Smooth muscle cell (in vitro differentiated cells): ENCODE measurements around the gene GAA. TPM values are rescaled to one million over a fixed set of nuclear protein-coding genes. Genes with fewer than 3 reads are reported as not detected.

Experiments used
- DNase-seq: peaks from one replicate; lab custom pipeline; 2025; ENCODE audit not compliant: unreplicated experiment; lab: John Stamatoyannopoulos, UW
- H2AFZ ChIP-seq: fragments of 200-600 bp; sonication (generic); 2 replicates; pipeline ENCODE4 v1.6.0; 2016; ENCODE audit warnings: antibody characterized with exemption, low read depth, mild to moderate bottlenecking
- H3F3A ChIP-seq: fragments of 200-600 bp; sonication (generic); 2 replicates; pipeline ENCODE4 v1.6.0; 2017; ENCODE audit warnings: antibody characterized with exemption, low read depth
- H3K27ac ChIP-seq: fragments of 200-600 bp; sonication (generic); 2 replicates; pipeline ENCODE4 v1.5.1; 2016; ENCODE audit warnings: low read depth, mild to moderate bottlenecking
- H3K27me3 ChIP-seq: fragments of 200-600 bp; sonication (generic); 2 replicates; pipeline ENCODE4 v1.6.1; 2016; ENCODE audit warnings: low read depth, mild to moderate bottlenecking
- H3K36me3 ChIP-seq: fragments of 200-600 bp; sonication (generic); 2 replicates; pipeline ENCODE4 v1.5.1; 2016; ENCODE audit warnings: low read depth
- H3K4me1 ChIP-seq: fragments of 200-600 bp; sonication (generic); 2 replicates; pipeline ENCODE4 v1.5.1; 2016; ENCODE audit warnings: low read depth
- H3K4me2 ChIP-seq: fragments of 200-600 bp; sonication (generic); 2 replicates; pipeline ENCODE4 v1.6.0; 2016; ENCODE audit warnings: mild to moderate bottlenecking
- H3K4me3 ChIP-seq: fragments of 200-600 bp; sonication (generic); 2 replicates; pipeline ENCODE4 v1.5.1; 2016; ENCODE audit warnings: mild to moderate bottlenecking
- H3K79me2 ChIP-seq: fragments of 200-600 bp; sonication (generic); 2 replicates; pipeline ENCODE4 v1.6.0; 2016; ENCODE audit warnings: low read depth, mild to moderate bottlenecking
- H3K9ac ChIP-seq: fragments of 200-600 bp; sonication (generic); 2 replicates; pipeline ENCODE4 v1.6.0; 2016; ENCODE audit warnings: low read depth
- H3K9me3 ChIP-seq: fragments of 200-600 bp; sonication (generic); replicated peaks from 2 replicates; pipeline ENCODE4 v1.5.1; 2016; ENCODE audit warnings: low read depth
- H4K20me1 ChIP-seq: fragments of 200-600 bp; sonication (generic); 2 replicates; pipeline ENCODE4 v1.6.0; 2016; ENCODE audit warnings: low read depth
- WGBS: methylation state at CpG from one replicate; pipeline ENCODE4 v1.1.7; 2016; ENCODE audit warnings: low lambda C conversion rate; 5-methylcytosine and 5-hydroxymethylcytosine counted together
- polyA plus RNA-seq: library from polyadenylated mRNA; unstranded; fragments of >200 nt; fragmentation: Nextera tagmentation; extraction: Ambion mirVana; gene quantifications from 2 replicates; pipeline ENCODE4 v1.2.1, GENCODE V29; 2016
- total RNA-seq: library from RNA; depleted of rRNA; stranded (reverse); fragments of >200 nt; gene quantifications from 2 replicates; pipeline ENCODE4 v1.2.3, GENCODE V29; 2014
- TF ChIP-seq, protein P1 (sequence below): fragments of 200-600 bp; sonication (generic); IDR thresholded peaks from 2 replicates; pipeline ENCODE4 v1.5.1; 2017; ENCODE audit warnings: borderline replicate concordance, mild to moderate bottlenecking, antibody characterized with exemption; ENCODE audit not compliant: insufficient read depth, poor library complexity, severe bottlenecking

The GAA gene
- total and polyA plus RNA-seq, 2 experiments from 2014 or later = 36.6 to 53.6 TPM

DNA sequence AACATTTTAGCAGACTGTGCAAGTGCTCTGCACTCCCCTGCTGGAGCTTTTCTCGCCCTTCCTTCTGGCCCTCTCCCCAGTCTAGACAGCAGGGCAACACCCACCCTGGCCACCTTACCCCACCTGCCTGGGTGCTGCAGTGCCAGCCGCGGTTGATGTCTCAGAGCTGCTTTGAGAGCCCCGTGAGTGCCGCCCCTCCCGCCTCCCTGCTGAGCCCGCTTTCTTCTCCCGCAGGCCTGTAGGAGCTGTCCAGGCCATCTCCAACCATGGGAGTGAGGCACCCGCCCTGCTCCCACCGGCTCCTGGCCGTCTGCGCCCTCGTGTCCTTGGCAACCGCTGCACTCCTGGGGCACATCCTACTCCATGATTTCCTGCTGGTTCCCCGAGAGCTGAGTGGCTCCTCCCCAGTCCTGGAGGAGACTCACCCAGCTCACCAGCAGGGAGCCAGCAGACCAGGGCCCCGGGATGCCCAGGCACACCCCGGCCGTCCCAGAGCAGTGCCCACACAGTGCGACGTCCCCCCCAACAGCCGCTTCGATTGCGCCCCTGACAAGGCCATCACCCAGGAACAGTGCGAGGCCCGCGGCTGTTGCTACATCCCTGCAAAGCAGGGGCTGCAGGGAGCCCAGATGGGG lies 3.1 kb downstream of the GAA start:
- Histone ChIP-seq H3K79me2 (no peaks in the 10 kb centered on the region), H3K4me1 (peaks cover 5% of the 10 kb centered on the region), H3K9ac (no peak overlapping the region), H3K4me3 (no peak overlapping the region), H3K27ac (no peak overlapping the region), H3K36me3 (no peaks in the 10 kb centered on the region), H3K9me3 (no peaks in the 10 kb centered on the region), H3F3A (no peaks in the 10 kb centered on the region), H2AFZ (no peak overlapping the region), H3K27me3 (no peaks in the 10 kb centered on the region), H4K20me1 (no peaks in the 10 kb centered on the region), H3K4me2 (no peak overlapping the region)
- WGBS = 82% methylated on average over 26 of the region's 26 CpGs
- TF ChIP-seq, protein P1, sequence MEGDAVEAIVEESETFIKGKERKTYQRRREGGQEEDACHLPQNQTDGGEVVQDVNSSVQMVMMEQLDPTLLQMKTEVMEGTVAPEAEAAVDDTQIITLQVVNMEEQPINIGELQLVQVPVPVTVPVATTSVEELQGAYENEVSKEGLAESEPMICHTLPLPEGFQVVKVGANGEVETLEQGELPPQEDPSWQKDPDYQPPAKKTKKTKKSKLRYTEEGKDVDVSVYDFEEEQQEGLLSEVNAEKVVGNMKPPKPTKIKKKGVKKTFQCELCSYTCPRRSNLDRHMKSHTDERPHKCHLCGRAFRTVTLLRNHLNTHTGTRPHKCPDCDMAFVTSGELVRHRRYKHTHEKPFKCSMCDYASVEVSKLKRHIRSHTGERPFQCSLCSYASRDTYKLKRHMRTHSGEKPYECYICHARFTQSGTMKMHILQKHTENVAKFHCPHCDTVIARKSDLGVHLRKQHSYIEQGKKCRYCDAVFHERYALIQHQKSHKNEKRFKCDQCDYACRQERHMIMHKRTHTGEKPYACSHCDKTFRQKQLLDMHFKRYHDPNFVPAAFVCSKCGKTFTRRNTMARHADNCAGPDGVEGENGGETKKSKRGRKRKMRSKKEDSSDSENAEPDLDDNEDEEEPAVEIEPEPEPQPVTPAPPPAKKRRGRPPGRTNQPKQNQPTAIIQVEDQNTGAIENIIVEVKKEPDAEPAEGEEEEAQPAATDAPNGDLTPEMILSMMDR = no peak
- no peak for DNase-seq

- TF ChIP-seq, protein P1 = no peak
- H3K79me2 ChIP-seq = no peaks in the 10 kb centered on the region
- H3K36me3 ChIP-seq = no peaks in the 10 kb centered on the region
- DNase-seq = no peak
- no peak overlapping the region for H3K9ac ChIP-seq
- 94% methylated on average over 17 of the region's 18 CpGs for WGBS
- no peaks in the 10 kb centered on the region for H3K27me3 ChIP-seq
- H3K4me2 ChIP-seq = no peak overlapping the region
- no peaks in the 10 kb centered on the region for H4K20me1 ChIP-seq
- no peaks in the 10 kb centered on the region for H3F3A ChIP-seq
- peaks cover 5% of the 10 kb centered on the region for H3K4me1 ChIP-seq
- H3K4me3 ChIP-seq = no peak overlapping the region
- no peak overlapping the region for H2AFZ ChIP-seq
- H3K27ac ChIP-seq = no peak overlapping the region
- H3K9me3 ChIP-seq = no peaks in the 10 kb centered on the region
Measured at GRCh38 chr17:80104956-80105375, 3.6 kb downstream of the GAA start.

DNA sequence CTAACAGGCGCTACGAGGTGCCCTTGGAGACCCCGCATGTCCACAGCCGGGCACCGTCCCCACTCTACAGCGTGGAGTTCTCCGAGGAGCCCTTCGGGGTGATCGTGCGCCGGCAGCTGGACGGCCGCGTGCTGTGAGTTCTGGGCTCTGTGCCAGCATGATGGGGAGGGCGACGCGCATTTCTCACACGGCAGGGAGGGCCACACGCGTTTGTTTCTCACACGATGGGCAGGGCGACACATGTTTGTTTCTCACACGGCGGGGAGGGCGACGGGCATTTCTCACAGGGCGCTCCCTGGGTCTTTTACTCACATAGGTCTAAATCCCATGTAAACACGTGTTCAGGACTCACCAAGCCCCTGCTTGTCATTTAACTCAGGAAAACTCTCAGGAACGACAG lies 4.4 kb downstream of the GAA start:
- H3K27me3 ChIP-seq = no peaks in the 10 kb centered on the region
- DNase-seq = no peak
- TF ChIP-seq, protein P1 = no peak
- H4K20me1 ChIP-seq = no peaks in the 10 kb centered on the region
- no peaks in the 10 kb centered on the region for H3K9me3 ChIP-seq
- WGBS = 93% methylated on average over 29 of the region's 29 CpGs
- H3K4me2 ChIP-seq = no peak overlapping the region
- no peaks in the 10 kb centered on the region for H3K79me2 ChIP-seq
- H3K4me3 ChIP-seq = no peak overlapping the region
- H3K27ac ChIP-seq = no peak overlapping the region
- H2AFZ ChIP-seq = no peak overlapping the region
- peaks cover 3% of the 10 kb centered on the region for H3K4me1 ChIP-seq
- H3F3A ChIP-seq = no peaks in the 10 kb centered on the region
- no peaks in the 10 kb centered on the region for H3K36me3 ChIP-seq
- H3K9ac ChIP-seq = no peak overlapping the region

- DNase-seq = no peak
- TF ChIP-seq, protein P1 = no peak
- no peaks in the 10 kb centered on the region for H3F3A ChIP-seq
- no peaks in the 10 kb centered on the region for H3K9me3 ChIP-seq
- H3K9ac ChIP-seq = no peak overlapping the region
- no peaks in the 10 kb centered on the region for H3K27me3 ChIP-seq
- H3K27ac ChIP-seq = no peak overlapping the region
- no peak overlapping the region for H2AFZ ChIP-seq
- WGBS = 87% methylated on average over 10 of the region's 10 CpGs
- H4K20me1 ChIP-seq = no peaks in the 10 kb centered on the region
- no peak overlapping the region for H3K4me2 ChIP-seq
- H3K4me1 ChIP-seq = no peaks in the 10 kb centered on the region
- no peaks in the 10 kb centered on the region for H3K79me2 ChIP-seq
- H3K4me3 ChIP-seq = no peak overlapping the region
- H3K36me3 ChIP-seq = no peaks in the 10 kb centered on the region
Measured at GRCh38 chr17:80106176-80106575, 4.8 kb downstream of the GAA start.
